HEK293T (cell line): ENCODE data around the gene ESR2.

Experiments
- ARNT ChIP-seq: fragments of 450-650 bp; IDR thresholded peaks from 2 replicates; pipeline ENCODE4 v1.6.1; 2017; ENCODE audit warnings: mild to moderate bottlenecking
- FOXK2 ChIP-seq: fragments of 450-650 bp; IDR thresholded peaks from 2 replicates; pipeline ENCODE4 v1.6.1; 2016; ENCODE audit warnings: mild to moderate bottlenecking
- FOXM1 ChIP-seq: fragments of 450-650 bp; IDR thresholded peaks from 2 replicates; pipeline ENCODE4 v1.6.1; 2017; ENCODE audit warnings: mild to moderate bottlenecking, borderline replicate concordance
- HDGF ChIP-seq: fragments of 450-650 bp; IDR thresholded peaks from 2 replicates; pipeline ENCODE4 v1.6.1; 2017; ENCODE audit warnings: antibody characterized with exemption, borderline replicate concordance
- NFRKB ChIP-seq: fragments of 450-650 bp; IDR thresholded peaks from 2 replicates; pipeline ENCODE4 v1.6.1; 2016; ENCODE audit warnings: mild to moderate bottlenecking, moderate library complexity
- SP1 ChIP-seq: fragments of 450-650 bp; IDR thresholded peaks from 2 replicates; pipeline ENCODE4 v1.6.1; 2017
- ZNF384 ChIP-seq: fragments of 450-650 bp; IDR thresholded peaks from 2 replicates; pipeline ENCODE4 v1.6.1; 2016

GRCh38 chr14:64292197-64292596, 2.0 kb downstream of the ESR2 start:
- TF ChIP-seq NFRKB (no peak), SP1 (no peak), ARNT (no peak), HDGF (no peak), FOXM1 (no peak), FOXK2 (no peak), ZNF384 (no peak)
